ENCODE results near the gene CHRNA4.

GRCh38 chr20:63408684-63409046 is 47.5 kb upstream of the CHRNA4 start:
- no peak for TF ChIP-seq CHD1 (IDR thresholded peaks at IDR 0.05; ENCODE audit: low read length)
- TF ChIP-seq ELK1 (CRISPR knock-in tag; IDR thresholded peaks at IDR 0.05), result no peak
- no peak for TF ChIP-seq CTCF (IDR thresholded peaks at IDR 0.05 in 2 of 3, conservative IDR thresholded peaks at IDR 0.05 in 1 of 3; ENCODE audit: insufficient read depth in 2 of 3, low read depth in 1 of 3, low read length in 3 of 3)
- TF ChIP-seq SRSF3 (IDR thresholded peaks at IDR 0.05; ENCODE audit: insufficient read depth, low read length), result no peak
- no peak for TF ChIP-seq HIVEP1 (CRISPR knock-in tag; IDR thresholded peaks at IDR 0.05)
- TF ChIP-seq PCBP2 (IDR thresholded peaks at IDR 0.05; ENCODE audit: low read depth, low read length, poor library complexity, severe bottlenecking), result no peak
- TF ChIP-seq SMAD3 (CRISPR knock-in tag; conservative IDR thresholded peaks at IDR 0.05), result no peak

All from K562 (cell line).